B cell (primary cell): Measurements from ENCODE around the gene HSD17B4. TPM values are rescaled to one million over a fixed set of nuclear protein-coding genes. Genes with fewer than 3 reads are reported as not detected.

Experiments used
- ATAC-seq: fragments of 200-7000 bp; cut with Tn5 transposase; one replicate; pipeline ENCODE4 v1.10.0; 2021; ENCODE audit warnings: low read depth, mild to moderate bottlenecking, moderate number of reproducible peaks, moderate library complexity
- CTCF ChIA-PET: fragments of 350-600 bp; sonication (Branson Sonifier 250); formaldehyde crosslinking; loops from one replicate; lab custom pipeline; 2021; ENCODE audit warnings: antibody characterized with exemption, inconsistent platforms; lab: Charles Lee
- POLR2A ChIA-PET: fragments of 350-600 bp; sonication (Branson Sonifier 250); formaldehyde crosslinking; loops from one replicate; lab custom pipeline; 2021; ENCODE audit warnings: antibody characterized with exemption; lab: Charles Lee
- DNase-seq: peaks from one replicate; pipeline ENCODE4 v3.0.0; 2013
- H2AFZ ChIP-seq: 2 replicates; pipeline ENCODE4 v1.6.1; 2012; ENCODE audit warnings: mild to moderate bottlenecking, low read depth, low read length; ENCODE audit not compliant: insufficient read depth, poor library complexity, severe bottlenecking
- H3K27ac ChIP-seq, 2 donors: 1 replicate in 1 of 2; 2 replicates in 1 of 2; pipeline ENCODE4 v1.5.1; 2012 to 2013; ENCODE audit warnings: low read length in 2 of 2, mild to moderate bottlenecking in 2 of 2, moderate library complexity in 1 of 2
- H3K27me3 ChIP-seq, 4 experiments: fragments of 200-600 bp in 1 of 4; sonication (generic) in 1 of 4; replicated peaks in 1 of 4; 1 replicate in 2 of 4; 2 replicates in 2 of 4; pipeline versions ENCODE4 v1.6.1 to v1.7.0; 2013 to 2016; ENCODE audit warnings: low read length in 3 of 4, mild to moderate bottlenecking in 2 of 4, mixed read lengths in 1 of 4, moderate library complexity in 1 of 4; ENCODE audit not compliant: insufficient read depth in 4 of 4, control insufficient read depth in 3 of 4; ENCODE audit errors: control extremely low read depth in 1 of 4
- H3K36me3 ChIP-seq, 2 experiments: replicated peaks in 1 of 2; 1 replicate in 1 of 2; 2 replicates in 1 of 2; pipeline versions ENCODE4 v1.6.1 to v1.7.1; 2013; ENCODE audit warnings: low read length in 1 of 2; ENCODE audit not compliant: insufficient read depth in 2 of 2, control insufficient read depth in 1 of 2; ENCODE audit errors: control extremely low read depth in 1 of 2, extremely low read depth in 1 of 2
- H3K4me1 ChIP-seq, 2 donors: fragments of 200-600 bp in 1 of 2; sonication (generic) in 1 of 2; 1 replicate in 1 of 2; 2 replicates in 1 of 2; pipeline versions ENCODE4 v1.5.1 to v1.6.1; 2013 to 2017; ENCODE audit warnings: low read length in 2 of 2; ENCODE audit not compliant: control insufficient read depth in 2 of 2, insufficient read depth in 2 of 2
- H3K4me2 ChIP-seq: replicated peaks from 2 replicates; pipeline ENCODE3; 2012; ENCODE audit warnings: mild to moderate bottlenecking, low read depth, low read length; ENCODE audit not compliant: poor library complexity, severe bottlenecking
- H3K4me3 ChIP-seq, 5 experiments: fragments of 200-600 bp in 1 of 5; sonication (generic) in 1 of 5; 1 replicate in 3 of 5; 2 replicates in 2 of 5; pipeline versions ENCODE4 v1.5.1 to v1.7.0; 2011 to 2016; ENCODE audit warnings: low read length in 4 of 5, mild to moderate bottlenecking in 4 of 5, low read depth in 2 of 5, control low read depth in 1 of 5, moderate library complexity in 1 of 5; ENCODE audit not compliant: insufficient read depth in 1 of 5; ENCODE audit errors: control extremely low read depth in 1 of 5, extremely low read depth in 1 of 5
- H3K79me2 ChIP-seq: fragments of 200-600 bp; sonication (generic); one replicate; pipeline ENCODE4 v1.6.0; 2016; ENCODE audit warnings: low read length; ENCODE audit not compliant: control insufficient read depth, insufficient read depth
- H3K9ac ChIP-seq: fragments of 200-600 bp; sonication (generic); 2 replicates; pipeline ENCODE4 v1.6.1; 2017; ENCODE audit warnings: mild to moderate bottlenecking, low read length, moderate library complexity
- H3K9me3 ChIP-seq, 3 donors: one replicate each; pipeline versions ENCODE4 v1.6.1 to v1.7.1; 2013; ENCODE audit warnings: low read length in 2 of 3; ENCODE audit not compliant: control insufficient read depth in 2 of 3, insufficient read depth in 1 of 3; ENCODE audit errors: control extremely low read depth in 1 of 3
- H4K20me1 ChIP-seq: 2 replicates; pipeline ENCODE4 v1.6.0; 2012; ENCODE audit warnings: mild to moderate bottlenecking, low read length; ENCODE audit not compliant: insufficient read depth, control insufficient read depth, poor library complexity, severe bottlenecking
- H3K27ac Mint-ChIP-seq: one replicate; pipeline ENCODE4 v1.8.0; 2021; ENCODE audit warnings: mixed read lengths
- H3K27me3 Mint-ChIP-seq: one replicate; pipeline ENCODE4 v1.8.0; 2021; ENCODE audit warnings: mixed read lengths
- H3K4me1 Mint-ChIP-seq: one replicate; pipeline ENCODE4 v1.8.0; 2021; ENCODE audit warnings: mixed read lengths
- H3K4me3 Mint-ChIP-seq: one replicate; pipeline ENCODE4 v1.8.0; 2021; ENCODE audit warnings: mixed read lengths
- H3K9me3 Mint-ChIP-seq: one replicate; pipeline ENCODE4 v1.8.0; 2022; ENCODE audit warnings: mixed read lengths; ENCODE audit not compliant: insufficient read depth
- EZH2 ChIP-seq: IDR thresholded peaks from 2 replicates; pipeline ENCODE4 v1.6.1; 2012; ENCODE audit warnings: borderline replicate concordance, low read depth, mild to moderate bottlenecking, moderate library complexity, low read length; ENCODE audit not compliant: insufficient read depth, poor library complexity, severe bottlenecking
- WGBS: methylation state at CpG from one replicate; pipeline ENCODE4 v1.1.5; 2013; ENCODE audit warnings: missing lambda C conversion rate; ENCODE audit not compliant: insufficient coverage; 5-methylcytosine and 5-hydroxymethylcytosine counted together
- intact Hi-C: fragments of 100-400 bp; cut with micrococcal nuclease; formaldehyde crosslinking; loops from one replicate; pipeline ENCODE4 v1.10.0; 2022
- polyA plus RNA-seq: library from polyadenylated mRNA; depleted of rRNA; stranded (reverse); fragments of >200 nt; gene quantifications from 2 replicates; pipeline ENCODE4 v1.2.3, GENCODE V29; 2012
- total RNA-seq, 2 donors: library from RNA; stranded (reverse); fragments of 120-200 nt in 1 of 2; gene quantifications; 1 replicate in 1 of 2; 2 replicates in 1 of 2; pipeline versions ENCODE4 v1.2.3 to v1.2.4, GENCODE V29; 2013 to 2022
- TF ChIP-seq, protein P1 (sequence below): fragments of 200-600 bp; IDR thresholded peaks from one replicate; pipeline ENCODE4 v1.8.0; 2022; ENCODE audit warnings: antibody characterized with exemption, mild to moderate bottlenecking

The HSD17B4 gene
- total and polyA plus RNA-seq, 2 donors (not counting 1 experiment from before 2014, with no cell fraction given): 114 to 125 TPM

- CTCF ChIA-PET: interaction anchor here (1.1 to 1.4 kb wide), 2 partner anchors 9 to 466 kb away, joined by 3 read pairs; partner anchors contain the start of gene DTWD2
- no peak overlapping the region for H3K4me3 Mint-ChIP-seq
These were observed 1.9 kb downstream of the HSD17B4 start for GRCh38 chr5:119454171-119454570.

More at GRCh38 chr5:119454171-119454570, 1.9 kb downstream of the HSD17B4 start:
- H3K27me3 ChIP-seq: no peaks in the 10 kb centered on the region
- 94% methylated on average over 3 of the region's 3 CpGs for WGBS
- no peak for DNase-seq
- POLR2A ChIA-PET: no interaction called here
- Mint-ChIP-seq H3K27ac (no peak overlapping the region), H3K4me1 (peaks cover 52% of the 10 kb centered on the region), H3K27me3 (no peaks in the 10 kb centered on the region), H3K9me3 (peaks cover 4% of the 10 kb centered on the region)
- H2AFZ ChIP-seq: no peak overlapping the region
- H3K4me3 ChIP-seq: no peak overlapping the region
- intact Hi-C loops: loop anchor here (5.0 kb wide), 2 partner anchors 42 to 432 kb away; no protein-coding TSS in a partner anchor
- no peak overlapping the region for H3K9ac ChIP-seq
- TF ChIP-seq, protein P1, sequence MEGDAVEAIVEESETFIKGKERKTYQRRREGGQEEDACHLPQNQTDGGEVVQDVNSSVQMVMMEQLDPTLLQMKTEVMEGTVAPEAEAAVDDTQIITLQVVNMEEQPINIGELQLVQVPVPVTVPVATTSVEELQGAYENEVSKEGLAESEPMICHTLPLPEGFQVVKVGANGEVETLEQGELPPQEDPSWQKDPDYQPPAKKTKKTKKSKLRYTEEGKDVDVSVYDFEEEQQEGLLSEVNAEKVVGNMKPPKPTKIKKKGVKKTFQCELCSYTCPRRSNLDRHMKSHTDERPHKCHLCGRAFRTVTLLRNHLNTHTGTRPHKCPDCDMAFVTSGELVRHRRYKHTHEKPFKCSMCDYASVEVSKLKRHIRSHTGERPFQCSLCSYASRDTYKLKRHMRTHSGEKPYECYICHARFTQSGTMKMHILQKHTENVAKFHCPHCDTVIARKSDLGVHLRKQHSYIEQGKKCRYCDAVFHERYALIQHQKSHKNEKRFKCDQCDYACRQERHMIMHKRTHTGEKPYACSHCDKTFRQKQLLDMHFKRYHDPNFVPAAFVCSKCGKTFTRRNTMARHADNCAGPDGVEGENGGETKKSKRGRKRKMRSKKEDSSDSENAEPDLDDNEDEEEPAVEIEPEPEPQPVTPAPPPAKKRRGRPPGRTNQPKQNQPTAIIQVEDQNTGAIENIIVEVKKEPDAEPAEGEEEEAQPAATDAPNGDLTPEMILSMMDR: no peak
- no peak for TF ChIP-seq EZH2
- H3K4me1 ChIP-seq: peaks cover 32% of the 10 kb centered on the region in 2 donors
- H4K20me1 ChIP-seq: no peaks in the 10 kb centered on the region
- H3K36me3 ChIP-seq: peaks cover 3 to 6% of the 10 kb centered on the region in 2 experiments
- H3K27ac ChIP-seq: no peak overlapping the region
- H3K9me3 ChIP-seq: peaks cover 0 to 12% (median 0%) of the 10 kb centered on the region in 3 donors
- no peak for ATAC-seq
- no peak overlapping the region for H3K4me2 ChIP-seq
- peaks cover 27% of the 10 kb centered on the region for H3K79me2 ChIP-seq
